RPMI7951 (cell line): ENCODE measurements around the gene ALS2CL. TPM values are rescaled to one million over a fixed set of nuclear protein-coding genes. Genes with fewer than 3 reads are reported as not detected.

Experiments
- DNase-seq: peaks from one replicate; pipeline ENCODE4 v3.0.0-alpha.2; 2012; ENCODE audit warnings: low read depth
- total RNA-seq: library from RNA; depleted of rRNA; stranded (reverse); fragments of >200 nt; shearing (Covaris generic); gene quantifications from 2 replicates; pipeline ENCODE4 v1.2.3, GENCODE V29; 2014; rRNA removed

ALS2CL gene
- total RNA-seq, 1 experiment from 2014 or later: 1.2 TPM

DNA sequence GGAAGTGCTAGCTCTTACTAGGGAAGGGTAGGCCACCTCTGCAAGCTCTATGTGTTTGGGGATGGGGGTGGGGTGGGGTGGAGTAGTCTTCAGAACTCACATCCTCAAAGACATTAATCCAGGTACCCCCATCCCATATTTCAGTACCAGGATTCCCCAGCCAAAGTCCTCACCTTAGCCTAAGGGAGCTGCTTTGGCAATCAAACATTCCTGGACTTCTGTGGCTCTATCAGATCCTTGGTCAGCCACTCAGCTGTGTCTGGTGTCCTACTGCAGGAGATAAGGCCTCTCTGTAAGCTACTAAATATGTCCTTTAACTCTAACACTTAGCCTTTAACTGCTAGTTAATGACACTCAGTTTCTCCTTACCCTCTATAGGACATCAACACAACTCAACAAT lies 54.3 kb downstream of the ALS2CL start:
- no peak for DNase-seq

DNA sequence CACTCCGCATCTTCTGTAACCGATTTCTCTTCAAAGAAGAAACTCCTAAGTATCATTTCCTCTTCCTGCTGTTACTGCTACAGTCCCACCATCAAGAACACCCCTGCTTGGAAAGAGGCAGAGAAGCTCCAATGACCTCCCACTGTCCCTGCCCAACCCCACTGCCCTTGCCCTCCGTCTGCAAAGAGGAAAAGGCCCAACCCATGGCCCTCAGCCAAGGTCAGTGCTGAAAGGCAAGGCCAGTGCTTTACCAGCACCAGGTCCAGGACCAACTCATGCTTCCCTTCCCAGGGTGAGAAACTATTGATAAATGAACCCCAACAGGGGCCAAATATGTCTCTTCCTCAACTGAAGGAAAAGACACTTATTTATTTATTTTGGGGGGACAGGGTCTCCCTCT lies 58.6 kb downstream of the ALS2CL start:
- no peak for DNase-seq

DNA sequence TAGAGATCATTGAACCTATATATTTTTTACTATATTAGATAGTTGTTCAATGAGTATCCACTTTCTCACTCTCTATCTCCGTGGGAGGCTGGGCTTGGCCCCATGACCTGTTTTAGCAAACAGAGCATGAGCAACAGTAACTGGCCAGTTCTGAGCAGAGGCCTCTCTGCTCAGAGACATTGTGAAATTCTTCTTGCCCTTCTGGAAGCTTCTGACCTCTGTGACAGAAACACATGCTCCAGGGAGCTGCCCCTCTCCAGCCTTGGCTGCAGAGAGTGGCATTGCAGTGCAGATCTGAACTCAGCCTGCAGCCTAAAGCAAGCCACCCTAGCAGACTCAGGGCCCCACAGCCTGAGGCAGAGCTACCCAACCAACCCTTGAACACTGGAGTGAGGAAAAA lies 60.7 kb downstream of the ALS2CL start:
- peak; percentile 8 for DNase-seq

DNA sequence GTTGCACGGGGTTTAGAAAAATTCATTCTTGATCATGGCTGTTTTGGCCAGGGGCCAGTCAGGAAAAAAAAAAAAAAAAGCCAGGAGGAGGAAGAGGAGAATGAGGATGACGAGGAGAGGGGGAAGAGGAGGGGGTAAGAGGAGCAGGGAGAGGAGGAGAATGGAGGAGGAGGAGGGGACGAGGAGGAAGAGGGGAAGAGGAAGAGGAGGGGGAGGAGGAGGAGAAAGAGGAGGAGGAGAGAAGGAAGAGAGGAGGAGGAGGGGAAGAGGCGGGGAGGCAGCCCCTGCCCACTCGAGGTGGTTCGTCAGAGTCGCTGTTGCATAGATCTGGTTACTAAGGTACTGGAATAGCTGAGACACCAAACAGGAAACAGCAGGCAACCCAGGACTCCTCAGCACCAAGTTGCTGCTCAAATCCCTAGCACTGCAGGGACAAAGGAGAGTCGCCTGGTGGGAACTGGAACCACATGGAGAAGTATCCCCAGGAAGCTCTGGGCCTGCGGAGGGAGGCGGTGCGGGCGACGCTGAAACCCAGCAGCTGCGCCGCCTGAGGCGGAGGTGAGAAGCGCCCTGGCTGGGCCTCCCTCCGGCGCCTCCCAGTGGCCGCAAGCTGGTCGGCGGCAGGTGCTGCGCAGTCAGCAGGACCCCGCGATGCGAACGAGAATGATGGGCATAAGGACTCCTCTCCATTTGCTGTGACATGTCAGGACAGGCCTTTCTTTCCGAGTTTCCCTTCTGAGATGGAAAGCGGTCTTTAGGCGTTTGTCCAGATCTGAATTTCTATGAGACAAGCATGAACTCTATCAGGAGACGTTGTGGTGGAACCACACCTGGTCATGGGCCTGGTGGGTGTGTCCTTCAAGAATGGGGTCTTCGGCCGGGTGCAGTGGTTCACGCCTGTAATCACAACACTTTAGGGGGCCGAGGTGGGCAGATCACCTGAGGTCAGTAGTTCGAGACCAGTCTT lies 63.6 kb downstream of the ALS2CL start:
- peak; percentile 78 for DNase-seq

DNA sequence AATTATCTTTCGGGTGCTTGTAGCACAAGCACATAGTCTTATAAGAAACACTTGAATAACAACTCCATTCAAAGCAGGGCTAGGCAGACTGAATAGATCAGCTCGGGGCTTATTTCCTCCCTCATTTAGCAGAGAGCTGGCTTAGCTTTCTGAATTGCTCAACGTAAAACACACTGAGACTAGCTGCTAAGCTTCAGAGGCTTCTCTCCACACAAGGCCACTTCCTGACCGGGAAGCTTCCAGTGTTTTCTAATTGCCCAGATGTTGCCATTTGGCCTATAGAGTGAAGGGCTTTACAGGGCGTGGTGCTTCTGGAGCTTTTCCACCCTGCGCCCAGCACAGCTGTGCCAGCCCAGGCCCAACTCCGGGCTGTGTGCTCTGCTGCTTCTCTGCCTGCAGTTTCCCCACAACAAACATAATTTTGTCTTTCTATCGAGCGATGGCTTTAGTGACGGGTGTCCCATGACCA lies 64.5 kb downstream of the ALS2CL start:
- peak; percentile 27 for DNase-seq

DNA sequence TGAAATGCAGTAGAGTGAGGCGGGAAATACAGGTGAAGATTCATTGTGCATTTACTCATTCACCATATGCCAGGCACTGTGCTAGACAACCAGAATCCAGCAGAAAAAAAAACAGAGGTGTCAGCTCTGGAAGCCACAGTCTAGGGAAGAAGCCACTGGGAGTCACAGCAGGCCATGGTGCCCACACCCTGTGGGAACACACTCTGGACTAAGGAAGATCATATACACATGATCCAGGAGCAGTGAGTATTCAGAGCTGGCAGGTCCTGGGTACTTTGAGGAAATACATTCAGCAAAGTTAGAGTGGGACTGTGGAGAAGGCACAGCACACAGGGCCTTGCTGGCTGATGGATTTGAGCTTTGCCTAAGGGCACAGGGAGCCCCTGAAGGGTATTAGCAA lies 66.4 kb downstream of the ALS2CL start:
- DNase-seq: no peak

DNA sequence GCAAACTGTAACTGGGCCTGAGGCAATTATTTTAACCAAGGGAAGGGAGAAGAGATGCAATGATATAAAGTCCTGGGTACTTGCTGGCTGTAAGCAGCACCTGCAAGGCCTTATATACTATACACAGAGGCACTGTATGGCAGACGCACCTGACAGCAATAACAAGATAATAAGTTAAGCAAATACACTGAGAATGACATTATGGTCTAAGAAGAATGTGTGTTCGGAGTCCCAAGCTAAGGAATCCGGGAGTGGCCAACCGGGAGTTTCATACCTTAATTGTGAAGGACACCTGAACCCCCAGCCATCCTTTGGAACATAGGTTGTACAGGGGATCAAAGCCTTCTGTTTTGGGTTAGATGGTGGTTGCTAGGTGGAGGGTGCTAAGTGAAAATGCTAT lies 67.4 kb downstream of the ALS2CL start:
- no peak for DNase-seq

DNA sequence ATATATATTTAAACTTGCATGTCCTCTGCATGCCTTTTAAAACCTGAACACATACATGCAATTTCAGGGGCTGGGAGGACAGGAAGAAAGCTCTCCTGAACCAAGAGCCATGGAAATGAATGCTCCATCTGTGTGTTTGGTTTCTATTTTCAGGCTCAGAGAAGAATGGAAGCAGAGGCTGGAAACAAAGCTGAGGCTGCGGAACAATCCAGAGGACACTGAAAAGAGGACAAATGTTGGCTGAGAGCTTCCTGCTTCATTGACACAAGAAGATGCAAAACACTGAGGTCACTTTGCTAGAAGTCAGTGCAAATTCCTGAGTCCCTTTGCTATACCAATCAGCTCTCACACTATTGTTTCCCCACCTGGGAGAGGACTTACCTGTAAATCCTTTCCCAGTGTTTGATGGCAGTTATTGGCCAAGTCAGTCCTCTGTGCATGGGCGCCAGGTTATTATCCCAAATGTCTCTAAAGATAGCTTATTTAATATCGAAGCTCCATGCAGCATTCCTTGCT lies 68.4 kb downstream of the ALS2CL start:
- DNase-seq: no peak

DNA sequence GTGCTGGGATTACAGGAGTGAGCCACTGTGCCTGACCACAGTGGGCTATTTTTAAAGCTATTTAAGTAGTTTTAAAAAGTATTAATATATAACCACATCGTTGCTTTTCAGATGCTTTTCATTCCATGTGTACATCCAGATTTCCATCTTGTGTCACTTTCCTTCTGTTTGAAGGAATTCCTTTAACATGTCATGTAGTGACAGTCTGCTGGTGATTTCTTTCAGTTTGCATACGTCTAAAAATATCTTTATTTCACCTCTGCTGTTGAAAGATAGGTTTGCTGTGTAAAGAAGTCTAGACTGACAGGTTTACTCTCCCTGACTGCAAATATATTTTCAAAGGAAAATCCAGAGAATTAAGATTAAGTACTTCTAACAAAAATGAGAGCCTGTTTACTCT lies 68.9 kb downstream of the ALS2CL start:
- DNase-seq: no peak

DNA sequence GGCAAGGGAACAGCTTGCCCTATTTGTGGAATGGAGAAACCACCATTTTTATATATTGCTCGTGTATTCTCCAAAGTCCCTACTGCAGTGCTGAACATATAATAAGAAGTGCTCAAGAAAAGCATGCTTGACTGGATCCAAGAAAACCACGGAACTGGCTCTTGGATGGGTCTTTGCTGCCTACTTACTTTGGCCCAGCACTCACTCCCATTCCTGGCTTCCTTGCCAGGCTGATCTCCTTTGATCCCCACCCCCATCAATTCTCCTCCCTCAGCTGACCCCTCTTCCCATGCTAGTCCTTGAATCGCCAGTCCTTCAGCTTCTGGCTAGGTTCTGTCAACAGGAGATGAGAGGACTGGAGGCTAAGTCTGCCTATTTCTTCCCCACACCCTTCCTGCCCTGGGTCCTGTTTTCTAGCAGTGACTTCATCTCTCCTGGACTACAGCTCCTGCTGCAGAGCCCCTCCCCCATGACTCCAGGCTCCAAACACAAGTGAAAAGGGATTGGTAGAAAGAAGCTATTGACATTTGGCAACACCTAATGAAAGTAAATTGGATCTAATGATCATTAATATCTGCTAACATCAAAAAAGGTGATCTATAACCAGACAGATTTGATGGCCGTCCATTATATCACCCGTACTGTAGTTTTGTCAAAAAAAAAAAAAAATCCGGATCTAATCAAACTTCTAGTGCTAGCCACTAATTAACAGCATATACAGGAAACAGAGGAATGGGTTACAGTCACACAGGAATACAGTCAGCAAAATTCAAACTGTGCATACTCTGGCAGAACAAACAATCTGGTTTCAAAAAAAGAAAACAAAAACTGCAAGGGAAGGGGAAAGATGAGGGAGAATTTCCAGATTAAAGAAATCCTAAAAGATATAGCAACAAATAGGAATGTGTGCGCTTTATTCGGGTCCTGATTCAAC lies 73.4 kb downstream of the ALS2CL start:
- DNase-seq: no peak

Other genes starting within 250 kb of the ALS2CL start
- 0.49 and 0.72 TPM in 2 replicates for gene LTF, start 228.8 kb downstream of the ALS2CL start, total RNA-seq
- not detected in 2 replicates for gene RTP3, start 195.7 kb downstream of the ALS2CL start, total RNA-seq
- 0.12 and 0.59 TPM in 2 replicates for gene LRRC2, start 127.4 kb downstream of the ALS2CL start, total RNA-seq
- not detected in 2 replicates for gene FAM240A, start 81.2 kb downstream of the ALS2CL start, total RNA-seq
- gene TMIE, start 7.7 kb upstream of the ALS2CL start, total RNA-seq: 0.10 TPM in 1 of 2 replicates, not detected in the other
- not detected in 2 replicates for gene PRSS50, start 24.2 kb upstream of the ALS2CL start, total RNA-seq
- gene MYL3, start 169.8 kb upstream of the ALS2CL start, total RNA-seq: not detected in 2 replicates
- not detected in 2 replicates for gene PTH1R, start 184.0 kb upstream of the ALS2CL start, total RNA-seq